Activated CD8-positive, alpha-beta T cell treated with anti-CD3 and anti-CD28 coated beads, Interleukin-2, amount 10 ng/mL, durations not matched to agents 7 days and 5 days (primary cell): Measurements from ENCODE around the gene NF2. TPM values are rescaled to one million over a fixed set of nuclear protein-coding genes. Genes with fewer than 3 reads are reported as not detected.
A peak's percentile ranks its signal among the peaks of the same experiment; 100 is the strongest.
"Not testable (repeated sequence)": the region's sequence is repeated elsewhere in the genome, so short reads cannot be mapped to it uniquely, and the experiment has no call there.

Experiments used
- ATAC-seq: fragments of 150-1000 bp; cut with Tn5 transposase; one replicate; pipeline ENCODE4 v1.10.0; 2021; ENCODE audit warnings: moderate library complexity
- CTCF ChIA-PET: fragments of 350-600 bp; sonication (Branson Sonifier 250); formaldehyde crosslinking; loops from one replicate; lab custom pipeline; 2021; ENCODE audit warnings: antibody characterized with exemption; lab: Charles Lee
- POLR2A ChIA-PET: fragments of 350-600 bp; sonication (Branson Sonifier 250); formaldehyde crosslinking; loops from one replicate; lab custom pipeline; 2021; ENCODE audit warnings: antibody characterized with exemption; lab: Charles Lee
- DNase-seq: peaks from one replicate; pipeline ENCODE4 v3.0.0-alpha.2; 2020
- H3K27ac Mint-ChIP-seq: one replicate; pipeline ENCODE4 v1.8.0; 2021; ENCODE audit warnings: mild to moderate bottlenecking, mixed read lengths
- H3K27me3 Mint-ChIP-seq: one replicate; pipeline ENCODE4 v1.8.0; 2021; ENCODE audit warnings: low read depth, mixed read lengths
- H3K36me3 Mint-ChIP-seq: one replicate; pipeline ENCODE4 v1.8.0; 2021; ENCODE audit warnings: low read depth, mixed read lengths
- H3K4me1 Mint-ChIP-seq: one replicate; pipeline ENCODE4 v1.8.0; 2021; ENCODE audit warnings: low read depth, mixed read lengths
- H3K4me3 Mint-ChIP-seq: one replicate; pipeline ENCODE4 v1.8.0; 2021; ENCODE audit warnings: mild to moderate bottlenecking, mixed read lengths
- H3K9me3 Mint-ChIP-seq: one replicate; pipeline ENCODE4 v1.8.0; 2022; ENCODE audit warnings: mixed read lengths; ENCODE audit not compliant: insufficient read depth
- total RNA-seq, 2 experiments: library from RNA; stranded (reverse); gene quantifications; one replicate each; pipeline ENCODE4 v1.2.3, GENCODE V29; 2021

NF2 gene
- total RNA-seq, 2 experiments from 2014 or later: 60.6 to 61.2 TPM

- ATAC-seq, H3K9me3 Mint-ChIP-seq, H3K36me3 Mint-ChIP-seq, H3K4me3 Mint-ChIP-seq, H3K27ac Mint-ChIP-seq, DNase-seq, H3K27me3 Mint-ChIP-seq: not testable (repeated sequence)
- POLR2A ChIA-PET: interaction anchor here (0.6 to 1.4 kb wide), 3 partner anchors 21 to 555 kb away, joined by 3 read pairs; partner anchors contain the start of gene THOC5
- CTCF ChIA-PET: interaction anchor here (1.2 to 2.0 kb wide), 2 partner anchors 28 to 407 kb away, joined by 4 to 9 read pairs; no protein-coding TSS in a partner anchor
- peaks cover 11% of the 10 kb centered on the region for H3K4me1 Mint-ChIP-seq
Observed at GRCh38 chr22:29597871-29598683, 5.4 kb upstream of the NF2 start.

GRCh38 chr22:29598684-29599020, 4.8 kb upstream of the NF2 start:
- Mint-ChIP-seq H3K27ac (no peak overlapping the region), H3K4me1 (peaks cover 12% of the 10 kb centered on the region), H3K9me3 (peaks cover 5% of the 10 kb centered on the region), H3K36me3 (no peaks in the 10 kb centered on the region), H3K27me3 (no peaks in the 10 kb centered on the region), H3K4me3 (no peak overlapping the region)
- DNase-seq: no peak
- ATAC-seq: no peak
- ChIA-PET POLR2A (interaction anchor here (1.0 kb wide), 1 partner anchor 45 kb away, joined by 3 read pairs; the partner anchor contains the start of gene THOC5), CTCF (interaction anchor here (1.1 to 2.0 kb wide), 3 partner anchors 8 to 27 kb away, joined by 4 to 9 read pairs (median 8); no protein-coding TSS in a partner anchor)

- peaks cover 25% of the 10 kb centered on the region for H3K4me1 Mint-ChIP-seq
- peak; percentile 67 for DNase-seq
- POLR2A ChIA-PET: interaction anchor here (0.5 to 1.5 kb wide), 12 partner anchors 10 to 341 kb away, joined by 3 to 9 read pairs (median 4); partner anchors contain the start of gene ASCC2
Observed at GRCh38 chr22:29604076-29604360, 585 bp downstream of the NF2 start.

GRCh38 chr22:29605527-29605850, 2.1 kb downstream of the NF2 start:
- ChIA-PET CTCF (interaction anchor here (0.8 to 5.0 kb wide), 7 partner anchors 11 to 658 kb away, joined by 4 to 49 read pairs (median 5); no protein-coding TSS in a partner anchor), POLR2A (interaction anchor here (1.2 kb wide), 1 partner anchor 52 kb away, joined by 4 read pairs; the partner anchor contains the start of gene THOC5)
- ATAC-seq (no peak), DNase-seq (no peak)
- peaks cover 28% of the 10 kb centered on the region for H3K36me3 Mint-ChIP-seq
- no peaks in the 10 kb centered on the region for H3K9me3 Mint-ChIP-seq
- H3K4me3 Mint-ChIP-seq: peak overlapping the region; percentile 95
- no peak overlapping the region for H3K27ac Mint-ChIP-seq
- H3K4me1 Mint-ChIP-seq: peaks cover 29% of the 10 kb centered on the region
- H3K27me3 Mint-ChIP-seq: no peaks in the 10 kb centered on the region

More at GRCh38 chr22:29604076-29604360, 585 bp downstream of the NF2 start:
- no peak for ATAC-seq
- CTCF ChIA-PET: interaction anchor here (0.8 to 5.0 kb wide), 13 partner anchors 10 to 820 kb away, joined by 3 to 49 read pairs (median 5); no protein-coding TSS in a partner anchor
- Mint-ChIP-seq H3K27me3 (no peaks in the 10 kb centered on the region), H3K36me3 (peaks cover 23% of the 10 kb centered on the region), H3K4me3 (peak overlapping the region; percentile 95), H3K9me3 (no peaks in the 10 kb centered on the region), H3K27ac (peak overlapping the region; percentile 92)

- peaks cover 6% of the 10 kb centered on the region for H3K9me3 Mint-ChIP-seq
- POLR2A ChIA-PET: no interaction called here
Observed at GRCh38 chr22:29606320-29606719, 2.9 kb downstream of the NF2 start.

GRCh38 chr22:29607426-29607825, 4.0 kb downstream of the NF2 start:
- ATAC-seq (no peak), DNase-seq (no peak)
- Mint-ChIP-seq H3K36me3 (peaks cover 30% of the 10 kb centered on the region), H3K9me3 (peaks cover 6% of the 10 kb centered on the region), H3K4me1 (peaks cover 27% of the 10 kb centered on the region), H3K4me3 (no peak overlapping the region), H3K27me3 (no peaks in the 10 kb centered on the region), H3K27ac (no peak overlapping the region)
- CTCF ChIA-PET: interaction anchor here (5.0 kb wide), 1 partner anchor 18 kb away, joined by 49 read pairs; no protein-coding TSS in a partner anchor
- POLR2A ChIA-PET: no interaction called here

More at GRCh38 chr22:29606320-29606719, 2.9 kb downstream of the NF2 start:
- peaks cover 29% of the 10 kb centered on the region for H3K4me1 Mint-ChIP-seq
- DNase-seq (no peak), ATAC-seq (no peak)
- H3K36me3 Mint-ChIP-seq: peaks cover 30% of the 10 kb centered on the region
- CTCF ChIA-PET: interaction anchor here (1.2 to 5.0 kb wide), 4 partner anchors 11 to 396 kb away, joined by 4 to 49 read pairs (median 5); no protein-coding TSS in a partner anchor
- H3K27me3 Mint-ChIP-seq: no peaks in the 10 kb centered on the region
- peak overlapping the region; percentile 13 for H3K27ac Mint-ChIP-seq
- H3K4me3 Mint-ChIP-seq: no peak overlapping the region

GRCh38 chr22:29609139-29609538, 5.7 kb downstream of the NF2 start:
- peaks cover 33% of the 10 kb centered on the region for H3K36me3 Mint-ChIP-seq
- H3K27ac Mint-ChIP-seq: no peak overlapping the region
- peaks cover 19% of the 10 kb centered on the region for H3K4me1 Mint-ChIP-seq
- peaks cover 6% of the 10 kb centered on the region for H3K9me3 Mint-ChIP-seq
- DNase-seq (no peak), ATAC-seq (no peak)
- ChIA-PET CTCF (interaction anchor here (1.0 to 1.1 kb wide), 2 partner anchors 14 to 16 kb away, joined by 3 to 4 read pairs; no protein-coding TSS in a partner anchor), POLR2A (no interaction called here)
- H3K4me3 Mint-ChIP-seq: no peak overlapping the region
- no peaks in the 10 kb centered on the region for H3K27me3 Mint-ChIP-seq

- ChIA-PET CTCF (interaction anchor here (1.1 to 3.6 kb wide), 2 partner anchors 15 to 79 kb away, joined by 3 to 17 read pairs; no protein-coding TSS in a partner anchor), POLR2A (no interaction called here)
- Mint-ChIP-seq H3K27me3 (no peaks in the 10 kb centered on the region), H3K4me3 (no peak overlapping the region), H3K9me3 (peaks cover 6% of the 10 kb centered on the region), H3K4me1 (peaks cover 13% of the 10 kb centered on the region), H3K36me3 (peaks cover 28% of the 10 kb centered on the region), H3K27ac (no peak overlapping the region)
- no peak for DNase-seq
- no peak for ATAC-seq
Observed at GRCh38 chr22:29610780-29611179, 7.3 kb downstream of the NF2 start.

GRCh38 chr22:29615705-29616327, 12.4 kb downstream of the NF2 start:
- CTCF ChIA-PET: interaction anchor here (1.5 to 4.5 kb wide), 2 partner anchors 10 to 21 kb away, joined by 3 to 23 read pairs; no protein-coding TSS in a partner anchor
- DNase-seq (no peak), ATAC-seq (no peak)
- peaks cover 8% of the 10 kb centered on the region for H3K36me3 Mint-ChIP-seq
- peaks cover 13% of the 10 kb centered on the region for H3K4me1 Mint-ChIP-seq
- POLR2A ChIA-PET: no interaction called here
- H3K4me3 Mint-ChIP-seq: no peak overlapping the region
- H3K9me3 Mint-ChIP-seq: peaks cover 3% of the 10 kb centered on the region
- no peak overlapping the region for H3K27ac Mint-ChIP-seq
- H3K27me3 Mint-ChIP-seq: no peaks in the 10 kb centered on the region

- Mint-ChIP-seq H3K27ac (no peak overlapping the region), H3K9me3 (no peaks in the 10 kb centered on the region), H3K4me3 (no peak overlapping the region), H3K4me1 (peaks cover 24% of the 10 kb centered on the region), H3K36me3 (peaks cover 5% of the 10 kb centered on the region), H3K27me3 (no peaks in the 10 kb centered on the region)
- CTCF ChIA-PET: interaction anchor here (0.8 to 4.5 kb wide), 4 partner anchors 8 to 387 kb away, joined by 3 to 23 read pairs (median 6); partner anchors contain the start of gene NF2
- ATAC-seq (no peak), DNase-seq (no peak)
- POLR2A ChIA-PET: interaction anchor here (1.1 kb wide), 1 partner anchor 14 kb away, joined by 3 read pairs; no protein-coding TSS in a partner anchor
Observed at GRCh38 chr22:29617922-29618629, 14.6 kb downstream of the NF2 start.
